AG04449 (cell line): ENCODE measurements around the gene POLA1.

Source experiments
- CTCF ChIA-PET: fragments of 350-600 bp; formaldehyde crosslinking; extraction: SDS; loops from one replicate; lab custom pipeline; 2021; ENCODE audit warnings: antibody characterized with exemption; lab: Yijun Ruan, JAX
- POLR2A ChIA-PET: fragments of 400-600, 350-600 bp; formaldehyde crosslinking; extraction: SDS; loops from one replicate; lab custom pipeline; 2020; ENCODE audit warnings: antibody characterized with exemption, inconsistent platforms; lab: Yijun Ruan, JAX
- DNase-seq: peaks from one replicate; pipeline ENCODE4 v3.0.0-alpha.2; 2010; ENCODE audit warnings: low read depth, low spot score
- H3K4me3 ChIP-seq: 2 replicates; pipeline ENCODE4 v1.5.1; 2011; ENCODE audit warnings: low read depth, mild to moderate bottlenecking, control low read depth, low read length
- TF ChIP-seq, protein P1 (sequence below): IDR thresholded peaks from one replicate; pipeline ENCODE4 v1.5.1; 2011; ENCODE audit warnings: mild to moderate bottlenecking, moderate library complexity, low read length, control low read depth, inconsistent platforms; ENCODE audit not compliant: insufficient read depth; ENCODE audit errors: missing control alignments

POLA1 gene

DNA sequence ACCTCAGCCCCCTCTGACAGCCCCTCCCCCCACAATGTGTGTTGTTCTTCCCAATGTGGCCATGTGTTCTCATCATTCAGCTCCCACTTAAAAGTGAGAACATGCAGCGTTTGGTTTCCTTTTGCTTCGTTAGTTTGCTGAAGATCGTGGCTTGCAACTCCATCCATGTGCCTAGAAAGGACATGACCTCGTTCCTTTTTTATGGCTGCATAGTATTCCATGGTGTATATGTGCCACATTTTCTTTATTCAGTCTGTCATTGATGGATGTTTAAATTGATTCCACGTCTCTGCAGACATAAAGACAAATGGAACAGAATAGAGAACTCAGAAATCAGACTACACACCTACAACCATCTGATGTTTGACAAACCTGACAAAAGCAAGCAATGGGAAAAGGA lies 276.1 kb downstream of the POLA1 start:
- TF ChIP-seq, protein P1, sequence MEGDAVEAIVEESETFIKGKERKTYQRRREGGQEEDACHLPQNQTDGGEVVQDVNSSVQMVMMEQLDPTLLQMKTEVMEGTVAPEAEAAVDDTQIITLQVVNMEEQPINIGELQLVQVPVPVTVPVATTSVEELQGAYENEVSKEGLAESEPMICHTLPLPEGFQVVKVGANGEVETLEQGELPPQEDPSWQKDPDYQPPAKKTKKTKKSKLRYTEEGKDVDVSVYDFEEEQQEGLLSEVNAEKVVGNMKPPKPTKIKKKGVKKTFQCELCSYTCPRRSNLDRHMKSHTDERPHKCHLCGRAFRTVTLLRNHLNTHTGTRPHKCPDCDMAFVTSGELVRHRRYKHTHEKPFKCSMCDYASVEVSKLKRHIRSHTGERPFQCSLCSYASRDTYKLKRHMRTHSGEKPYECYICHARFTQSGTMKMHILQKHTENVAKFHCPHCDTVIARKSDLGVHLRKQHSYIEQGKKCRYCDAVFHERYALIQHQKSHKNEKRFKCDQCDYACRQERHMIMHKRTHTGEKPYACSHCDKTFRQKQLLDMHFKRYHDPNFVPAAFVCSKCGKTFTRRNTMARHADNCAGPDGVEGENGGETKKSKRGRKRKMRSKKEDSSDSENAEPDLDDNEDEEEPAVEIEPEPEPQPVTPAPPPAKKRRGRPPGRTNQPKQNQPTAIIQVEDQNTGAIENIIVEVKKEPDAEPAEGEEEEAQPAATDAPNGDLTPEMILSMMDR = no peak
- CTCF ChIA-PET = no interaction called here
- no peak overlapping the region for H3K4me3 ChIP-seq
- DNase-seq = no peak
- POLR2A ChIA-PET = no interaction called here

DNA sequence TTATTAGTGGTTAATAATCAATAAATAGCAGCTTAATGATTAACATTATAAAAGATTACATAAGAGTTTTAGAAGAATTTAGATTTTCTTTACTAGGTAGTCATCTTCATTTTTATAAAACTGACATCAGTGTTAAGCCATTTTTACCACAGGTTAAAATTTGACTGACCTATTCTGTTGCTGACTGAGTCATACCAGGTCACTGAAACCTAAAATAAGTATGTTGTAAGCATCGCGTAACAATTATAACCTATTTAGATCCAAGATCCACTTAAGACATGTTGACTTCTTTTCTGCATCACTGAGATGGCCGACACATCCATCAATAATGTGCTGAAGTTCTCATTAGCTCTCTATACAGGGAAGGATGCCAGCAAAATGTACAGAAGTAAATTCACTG lies 285.4 kb downstream of the POLA1 start:
- ChIA-PET CTCF (no interaction called here), POLR2A (no interaction called here)
- TF ChIP-seq, protein P1 = no peak
- DNase-seq = no peak
- no peak overlapping the region for H3K4me3 ChIP-seq

DNA sequence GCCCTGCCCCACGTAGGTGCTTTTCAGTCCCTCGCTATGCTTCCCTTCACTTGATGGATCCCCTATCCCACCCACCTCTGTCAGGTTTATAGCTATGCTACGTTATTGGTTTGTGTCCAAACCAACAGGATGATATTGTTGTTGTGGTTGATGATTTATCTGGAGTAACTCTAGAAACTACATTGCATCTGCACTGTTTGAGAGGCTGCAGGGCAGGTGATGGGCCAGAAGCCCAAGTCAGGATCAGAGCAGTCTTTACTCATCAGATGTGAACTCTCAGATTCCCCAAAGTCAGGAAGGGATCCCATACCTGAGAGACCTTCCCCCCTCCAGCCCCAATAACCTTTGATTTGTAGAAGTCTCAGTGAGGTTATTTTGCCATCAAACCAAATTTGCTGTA lies 287.3 kb downstream of the POLA1 start:
- ChIA-PET POLR2A (no interaction called here), CTCF (no interaction called here)
- TF ChIP-seq, protein P1 = no peak
- no peak for DNase-seq
- H3K4me3 ChIP-seq = no peak overlapping the region

GRCh38 chrX:24982306-24982965 lies 288.7 kb downstream of the POLA1 start:
- ChIA-PET CTCF (no interaction called here), POLR2A (no interaction called here)
- TF ChIP-seq, protein P1 = no peak
- DNase-seq = no peak
- H3K4me3 ChIP-seq = no peak overlapping the region

- no peak for DNase-seq
- ChIA-PET POLR2A (no interaction called here), CTCF (no interaction called here)
- H3K4me3 ChIP-seq = no peak overlapping the region
- TF ChIP-seq, protein P1 = no peak
Observed at GRCh38 chrX:24983931-24984330, 290.2 kb downstream of the POLA1 start.

GRCh38 chrX:24985120-24985519 lies 291.4 kb downstream of the POLA1 start:
- DNase-seq = no peak
- no peak overlapping the region for H3K4me3 ChIP-seq
- CTCF ChIA-PET = no interaction called here
- POLR2A ChIA-PET = no interaction called here
- TF ChIP-seq, protein P1 = no peak
